Activated naive CD4-positive, alpha-beta T cell treated with anti-CD3 and anti-CD28 coated beads, Interleukin-2, amount 10 ng/mL, durations not matched to agents 5 hours and 36 hours (primary cell): ENCODE measurements around the gene MAPKAP1. TPM values are rescaled to one million over a fixed set of nuclear protein-coding genes. Genes with fewer than 3 reads are reported as not detected.

Experiments used
- total RNA-seq, 2 experiments: library from RNA; stranded (reverse); gene quantifications; one replicate each; pipeline ENCODE4 v1.2.3, GENCODE V29; 2021

The MAPKAP1 gene
- total RNA-seq, result 10 to 100 TPM; 48.2 to 49.0 TPM

DNA sequence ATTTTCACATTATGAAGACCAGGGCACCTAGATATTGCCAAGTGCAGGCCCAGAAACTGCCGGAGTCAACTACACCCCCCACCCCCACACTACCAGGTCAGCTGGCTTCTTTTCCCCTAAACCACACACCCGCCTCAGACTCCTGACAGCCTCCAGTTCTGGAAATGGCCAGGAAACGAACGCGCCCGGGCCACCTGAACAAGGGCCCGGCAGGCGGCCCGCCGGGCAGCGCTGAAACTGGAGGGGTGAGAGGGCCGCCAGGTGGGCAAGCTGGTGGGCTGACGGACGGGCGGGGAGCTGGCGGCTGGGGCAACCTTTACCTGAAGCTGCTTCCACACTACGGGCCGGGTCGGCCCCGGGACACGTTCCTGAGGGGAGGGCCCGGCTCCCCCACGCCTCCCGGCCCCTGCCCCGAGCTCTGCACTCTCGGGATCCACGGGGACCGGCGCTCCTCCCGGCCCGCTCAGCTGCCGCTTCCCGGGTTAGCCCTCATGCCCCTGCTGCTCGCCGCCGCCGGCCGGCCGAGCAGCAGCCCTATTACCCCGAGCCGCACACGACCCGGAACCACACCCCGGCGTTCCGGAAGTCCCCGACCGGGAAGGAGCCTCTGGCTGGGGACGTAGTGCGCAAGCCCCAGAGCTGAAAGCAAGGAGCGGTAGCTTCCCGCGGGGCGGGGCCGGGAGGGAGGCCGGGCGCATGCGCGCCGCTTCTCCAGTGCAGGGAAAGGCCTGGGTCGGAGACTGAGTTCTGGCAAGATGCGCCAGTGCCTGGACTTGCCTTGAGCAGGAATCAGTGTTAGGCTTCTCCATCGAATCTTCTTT lies at the start of gene MAPKAP1:
Gene MAPKAP1 (minus strand): TSS at position 558 of the 821 bp plus-strand sequence. CDS start 34,634 bp downstream, outside the sequence.

DNA sequence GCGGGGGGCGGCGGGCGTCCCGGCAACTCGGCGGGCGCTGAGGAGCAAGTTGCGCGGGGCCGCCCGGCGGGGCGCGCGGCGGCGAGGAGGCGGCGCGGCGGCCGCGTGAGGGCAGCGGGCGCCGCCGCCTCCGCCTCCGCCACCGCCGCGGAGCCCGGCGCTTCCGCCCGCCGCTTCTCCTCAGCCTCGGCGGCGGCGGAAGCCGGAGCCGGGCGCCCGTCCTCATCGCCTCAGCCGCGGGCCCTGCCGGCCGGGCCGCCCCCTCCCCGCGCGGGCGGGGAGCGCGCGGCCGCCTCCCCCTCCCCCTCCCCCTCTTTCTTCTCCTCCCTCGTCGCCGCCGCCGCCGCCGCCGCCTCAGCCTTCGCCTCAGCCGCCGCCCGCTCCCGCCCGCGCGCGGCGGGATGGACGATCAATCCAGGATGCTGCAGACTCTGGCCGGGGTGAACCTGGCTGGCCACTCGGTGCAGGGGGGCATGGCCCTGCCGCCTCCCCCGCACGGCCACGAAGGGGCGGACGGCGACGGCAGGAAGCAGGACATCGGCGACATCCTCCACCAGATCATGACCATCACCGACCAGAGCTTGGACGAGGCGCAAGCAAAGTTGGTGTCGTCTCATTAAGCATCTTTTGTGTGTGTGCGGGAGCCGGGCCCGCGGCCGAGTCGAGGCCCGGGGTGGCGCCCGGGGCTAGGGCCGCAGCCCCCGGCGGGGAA lies 40.2 kb upstream of the MAPKAP1 start, which contains the start of gene PBX3:
Gene PBX3 (plus strand): TSS at position 321 of the 712 bp plus-strand sequence.

Other genes with a start within 250 kb of the MAPKAP1 start
- 10 to 100 TPM; 17.3 to 18.0 TPM for gene PBX3, start 40.2 kb upstream of the MAPKAP1 start, total RNA-seq